Measurements from ENCODE around the gene COPS8.
A peak's percentile ranks its signal among the peaks of the same experiment; 100 is the strongest.

DNA sequence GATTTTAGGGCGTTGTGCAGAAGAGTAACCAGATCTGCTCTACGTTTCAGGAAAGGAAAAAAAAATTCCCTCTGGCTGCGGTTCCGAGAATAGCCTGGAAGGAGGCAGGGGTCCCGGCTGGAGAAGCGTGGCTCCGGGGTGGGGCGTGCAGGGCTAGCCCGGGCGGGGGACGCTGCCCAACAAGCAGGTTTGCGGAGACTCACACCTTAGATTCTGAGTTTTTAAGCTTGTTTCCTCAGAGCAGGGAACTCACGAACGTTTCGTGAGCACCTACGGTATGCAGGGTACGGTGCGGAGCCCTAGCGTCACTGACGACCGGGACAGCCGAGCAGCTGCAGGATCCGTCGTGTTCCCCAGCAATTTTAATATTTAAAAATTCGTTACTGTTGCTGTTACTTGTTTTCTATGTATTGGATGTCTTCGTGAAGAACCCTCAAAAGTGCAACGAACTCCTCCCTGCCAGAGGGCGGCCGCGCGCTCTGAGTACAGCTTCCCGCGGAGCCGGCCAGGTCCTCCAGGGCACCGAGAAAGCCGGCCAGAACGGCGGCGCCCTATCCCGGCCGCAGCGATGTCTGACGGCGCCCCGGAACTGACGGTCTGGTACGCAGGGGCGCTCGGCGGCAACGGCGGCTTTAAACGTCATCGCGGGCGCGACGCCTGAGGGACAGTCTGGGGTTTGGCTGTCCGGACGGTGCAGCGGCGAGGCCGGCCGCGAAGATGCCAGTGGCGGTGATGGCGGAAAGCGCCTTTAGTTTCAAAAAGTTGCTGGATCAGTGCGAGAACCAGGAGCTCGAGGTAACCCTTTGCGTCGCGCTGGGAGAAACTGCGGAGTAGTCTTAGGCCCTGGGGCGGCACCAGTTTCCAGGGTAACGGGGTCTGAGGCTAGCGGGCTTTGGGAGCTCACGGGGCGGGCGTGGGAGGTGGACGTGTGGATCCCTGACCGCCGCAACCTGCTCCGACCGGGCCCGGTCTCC, at the start of gene COPS8:
- TF ChIP-seq, protein P1, sequence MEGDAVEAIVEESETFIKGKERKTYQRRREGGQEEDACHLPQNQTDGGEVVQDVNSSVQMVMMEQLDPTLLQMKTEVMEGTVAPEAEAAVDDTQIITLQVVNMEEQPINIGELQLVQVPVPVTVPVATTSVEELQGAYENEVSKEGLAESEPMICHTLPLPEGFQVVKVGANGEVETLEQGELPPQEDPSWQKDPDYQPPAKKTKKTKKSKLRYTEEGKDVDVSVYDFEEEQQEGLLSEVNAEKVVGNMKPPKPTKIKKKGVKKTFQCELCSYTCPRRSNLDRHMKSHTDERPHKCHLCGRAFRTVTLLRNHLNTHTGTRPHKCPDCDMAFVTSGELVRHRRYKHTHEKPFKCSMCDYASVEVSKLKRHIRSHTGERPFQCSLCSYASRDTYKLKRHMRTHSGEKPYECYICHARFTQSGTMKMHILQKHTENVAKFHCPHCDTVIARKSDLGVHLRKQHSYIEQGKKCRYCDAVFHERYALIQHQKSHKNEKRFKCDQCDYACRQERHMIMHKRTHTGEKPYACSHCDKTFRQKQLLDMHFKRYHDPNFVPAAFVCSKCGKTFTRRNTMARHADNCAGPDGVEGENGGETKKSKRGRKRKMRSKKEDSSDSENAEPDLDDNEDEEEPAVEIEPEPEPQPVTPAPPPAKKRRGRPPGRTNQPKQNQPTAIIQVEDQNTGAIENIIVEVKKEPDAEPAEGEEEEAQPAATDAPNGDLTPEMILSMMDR (IDR thresholded peaks at IDR 0.05), result peak; percentile 28 to 54 (median 38)
- peak; percentile 73 for TF ChIP-seq POLR2A (IDR thresholded peaks at IDR 0.05)

Measured in testis (tissue), 2 donors.